HG02970 (cell line): ENCODE results near the gene EPHA2.

Source experiments
- ATAC-seq: cut with Tn5 transposase; IDR thresholded peaks from one replicate; pipeline ENCODE4 v1.9.1; 2021; ENCODE audit warnings: mild to moderate bottlenecking, moderate library complexity, moderate number of reproducible peaks; ENCODE audit not compliant: unreplicated experiment, low FRiP score

Gene EPHA2

DNA sequence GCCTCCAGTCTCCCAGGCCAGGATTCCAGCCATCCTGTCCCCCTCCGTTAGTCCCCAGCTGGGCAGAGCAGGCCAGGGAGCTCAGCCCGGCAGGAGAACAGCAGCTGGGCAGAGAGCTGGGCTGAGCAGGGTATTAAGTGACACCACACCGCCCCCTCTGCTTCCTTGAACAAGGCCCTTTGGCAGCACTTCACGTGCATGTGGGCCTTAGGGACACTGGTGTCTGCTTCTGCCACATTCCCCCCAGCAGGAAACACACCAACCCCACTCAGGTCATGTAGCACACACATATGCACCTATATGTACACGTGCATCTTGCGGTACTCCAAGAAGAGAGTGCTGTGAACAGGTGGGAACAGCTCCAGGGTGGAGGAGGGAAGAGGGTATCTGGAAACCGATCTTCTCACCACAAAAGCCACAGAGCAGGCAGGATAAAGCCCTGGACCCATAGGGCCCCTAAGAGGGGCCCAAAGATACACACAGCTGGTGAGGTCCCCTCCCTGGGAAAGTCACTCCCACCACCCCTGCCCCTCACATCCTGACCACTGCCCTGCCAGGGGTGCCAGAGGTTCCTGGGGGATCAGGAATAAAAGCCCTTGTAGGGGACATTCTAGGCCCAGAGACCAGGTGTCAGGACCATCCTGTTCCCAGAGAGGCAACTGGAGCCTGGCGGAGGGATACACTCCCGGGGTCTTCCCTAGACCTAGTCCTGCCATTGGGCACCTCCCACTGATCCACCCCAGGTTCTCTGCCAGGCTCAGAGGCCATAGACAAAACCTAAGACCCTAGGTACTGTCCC, 4.5 kb downstream of the EPHA2 start:
- ATAC-seq, result no peak

GRCh38 chr1:16150508-16150907, 5.4 kb downstream of the EPHA2 start:
- no peak for ATAC-seq

- no peak for ATAC-seq
These were observed 6.0 kb downstream of the EPHA2 start for GRCh38 chr1:16149702-16150488.

- no peak for ATAC-seq
These were observed 6.7 kb downstream of the EPHA2 start for GRCh38 chr1:16149146-16149545.

DNA sequence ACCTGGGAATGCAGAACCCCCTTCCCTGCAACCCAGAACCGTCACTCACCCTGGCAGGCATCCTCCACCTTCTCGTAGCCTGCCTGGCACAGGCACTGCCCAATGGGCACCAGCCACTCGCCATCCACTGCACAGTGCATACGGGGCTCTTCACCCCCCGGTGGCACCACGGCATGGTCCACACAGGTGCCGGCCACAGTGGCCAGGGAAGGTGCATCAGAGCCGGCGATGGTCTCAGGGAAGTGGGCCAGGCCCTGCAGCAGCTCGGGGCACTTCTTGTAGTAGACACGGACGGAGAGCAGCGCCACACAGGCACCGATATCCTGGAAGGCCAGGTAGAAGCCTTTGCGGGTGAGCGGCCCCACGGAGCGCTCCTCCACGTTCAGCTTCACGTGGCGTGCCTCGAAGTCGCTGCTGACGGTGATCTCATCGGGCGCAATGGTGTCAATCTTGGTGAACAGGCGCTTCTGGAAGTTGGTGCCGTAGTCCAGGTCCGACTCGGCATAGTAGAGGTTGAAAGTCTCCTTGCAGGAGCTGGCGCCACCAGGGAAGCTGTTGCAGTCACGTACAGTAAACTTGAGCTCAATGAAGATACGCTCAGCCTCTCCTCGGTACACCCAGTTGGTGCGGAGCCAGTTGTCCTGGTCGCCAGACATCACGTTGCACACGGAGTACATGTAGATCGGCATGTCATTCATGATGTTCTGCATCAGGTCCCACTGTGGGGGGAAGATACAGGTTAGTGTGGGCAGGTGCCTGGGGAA, 7.4 kb downstream of the EPHA2 start:
- ATAC-seq, result no peak

GRCh38 chr1:16147156-16147926, 8.5 kb downstream of the EPHA2 start:
- no peak for ATAC-seq

DNA sequence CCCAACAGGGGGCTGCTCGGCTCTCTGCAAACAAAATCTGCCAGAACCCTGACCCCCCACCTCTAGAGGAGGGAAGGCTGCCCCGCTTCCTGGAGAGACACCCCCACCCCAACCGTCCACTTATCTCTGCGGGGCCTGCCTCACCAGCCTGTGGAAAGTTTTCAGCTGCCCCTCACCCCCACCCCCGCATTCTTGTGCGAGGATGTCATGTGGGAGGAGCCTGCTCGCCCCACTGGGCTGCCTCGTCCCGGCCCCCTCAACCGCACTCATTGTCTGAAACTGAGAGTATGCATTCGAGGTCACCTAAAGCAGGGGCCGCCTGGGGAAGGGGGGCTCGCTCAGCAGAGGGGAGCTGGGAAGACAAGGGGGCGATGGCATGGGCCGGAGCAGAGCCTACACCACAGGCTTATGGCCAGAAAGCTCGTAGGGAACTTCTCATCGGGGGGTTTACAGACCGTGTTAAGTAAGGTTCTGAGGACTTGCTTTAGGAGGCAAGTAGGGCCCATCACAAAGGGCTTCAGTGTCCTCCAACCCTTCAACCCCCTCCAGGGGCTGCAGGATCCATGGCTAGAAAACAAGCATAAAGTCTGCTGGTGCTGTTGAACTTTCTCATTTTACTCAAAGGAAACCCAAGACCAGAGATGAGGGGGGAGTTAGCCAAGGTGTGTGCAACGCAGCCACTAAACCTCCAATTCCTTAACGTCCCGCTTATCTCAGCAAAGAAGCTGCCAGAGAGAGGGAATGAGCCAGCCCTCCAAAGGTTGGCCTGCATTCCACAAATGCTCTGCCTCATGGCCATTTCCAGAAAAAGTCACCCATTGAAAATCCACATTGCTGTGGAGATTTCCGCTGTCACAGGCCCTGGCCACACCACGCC, 9.4 kb downstream of the EPHA2 start:
- no peak for ATAC-seq

GRCh38 chr1:16145662-16146278, 10.1 kb downstream of the EPHA2 start:
- no peak for ATAC-seq

DNA sequence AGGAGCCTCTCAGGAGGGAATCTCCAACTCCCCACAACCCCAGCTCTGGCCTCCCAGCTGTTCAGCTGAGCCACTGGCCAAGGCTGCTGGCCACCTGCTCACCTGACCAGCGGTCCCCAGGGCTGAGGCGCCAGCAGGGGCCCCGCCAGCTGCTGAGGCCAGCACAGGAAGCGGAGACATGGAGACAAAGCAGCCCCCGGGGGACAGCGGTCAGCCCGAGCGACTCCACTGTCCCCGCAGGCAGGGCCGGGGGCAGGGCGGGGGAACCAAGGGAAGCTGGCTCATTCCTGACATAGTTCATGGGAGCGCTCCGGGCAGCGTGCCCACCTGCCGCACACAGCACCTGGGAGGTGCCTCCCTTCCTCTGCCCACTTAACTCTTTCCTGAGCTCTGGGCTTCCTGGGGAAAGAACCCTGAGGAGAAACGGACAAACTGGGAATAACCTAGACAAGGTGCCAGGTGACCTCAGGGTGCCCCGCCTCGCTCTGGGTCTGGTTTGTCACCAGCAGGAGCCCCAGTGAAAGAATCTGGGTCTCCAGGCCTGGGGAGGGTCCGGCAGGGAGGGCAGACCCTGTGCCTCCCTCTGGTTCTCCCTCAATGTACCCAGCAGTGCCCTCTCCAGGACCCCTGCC, 10.7 kb downstream of the EPHA2 start:
- no peak for ATAC-seq

- ATAC-seq, result no peak
These were observed 11.4 kb downstream of the EPHA2 start for GRCh38 chr1:16144325-16145029.

DNA sequence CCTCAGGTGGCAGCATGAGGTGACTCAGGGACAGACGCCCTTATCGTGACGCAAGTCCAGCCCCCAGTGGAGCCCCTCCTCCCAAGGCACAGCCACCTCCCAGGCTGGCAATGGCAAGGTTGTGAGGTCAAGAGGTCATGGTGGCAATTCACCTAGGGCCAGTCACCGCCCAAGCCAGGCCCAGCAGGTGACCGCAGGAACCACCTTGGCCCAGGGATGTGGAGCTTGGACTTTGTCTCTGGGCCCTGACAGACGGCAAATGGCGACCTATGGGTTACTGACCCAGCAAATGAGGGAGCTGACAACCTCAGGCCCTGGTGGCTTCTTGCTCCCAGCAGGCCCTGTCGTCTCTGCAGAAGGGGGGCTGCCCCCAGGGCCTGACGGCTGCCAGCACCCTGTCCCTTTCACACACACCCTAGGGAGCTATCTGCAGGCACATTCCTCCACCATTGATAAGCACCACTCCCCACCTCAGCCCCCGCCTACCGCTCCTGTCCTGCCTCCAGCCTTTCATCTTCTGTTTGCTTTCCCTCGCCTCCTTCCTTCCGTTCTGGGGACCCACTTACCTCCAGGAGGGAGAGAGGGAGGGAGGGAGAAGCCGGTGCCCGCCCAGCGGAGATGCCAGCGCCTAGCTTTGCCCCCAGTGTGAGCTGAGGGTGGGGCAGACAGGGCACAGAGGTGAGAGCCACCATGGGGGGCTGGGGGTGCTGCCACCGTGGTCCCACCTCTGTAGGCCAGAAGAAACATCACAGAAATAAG, 12.1 kb downstream of the EPHA2 start:
- ATAC-seq, result no peak

DNA sequence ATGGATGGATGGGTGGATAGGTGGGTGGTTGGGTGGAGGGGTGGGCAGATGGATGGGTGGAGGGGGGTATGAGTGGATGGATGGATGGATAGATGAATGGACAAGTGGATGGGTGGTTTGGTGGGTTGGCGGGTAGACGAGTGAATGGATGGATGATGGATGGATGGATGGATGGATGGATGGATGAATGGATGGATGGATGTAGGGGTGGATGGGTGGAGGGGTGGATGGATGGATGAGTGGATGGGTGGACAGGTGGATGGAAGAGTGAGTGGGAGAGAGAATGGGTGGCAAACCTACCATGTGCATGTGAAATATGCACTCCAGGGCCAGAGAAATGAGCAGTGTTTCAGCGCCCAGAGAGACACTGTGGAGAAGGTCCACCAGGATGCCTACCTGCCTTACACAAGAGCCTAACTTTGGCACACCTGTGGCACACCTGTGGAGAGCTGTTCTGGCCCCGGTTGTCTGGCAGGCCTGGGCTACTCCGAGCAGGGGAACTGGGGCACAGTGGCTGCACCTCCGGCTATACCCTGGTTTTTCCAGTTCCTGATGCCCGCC, 12.8 kb downstream of the EPHA2 start:
- ATAC-seq, result no peak

GRCh38 chr1:16142383-16142995, 13.4 kb downstream of the EPHA2 start:
- no peak for ATAC-seq

DNA sequence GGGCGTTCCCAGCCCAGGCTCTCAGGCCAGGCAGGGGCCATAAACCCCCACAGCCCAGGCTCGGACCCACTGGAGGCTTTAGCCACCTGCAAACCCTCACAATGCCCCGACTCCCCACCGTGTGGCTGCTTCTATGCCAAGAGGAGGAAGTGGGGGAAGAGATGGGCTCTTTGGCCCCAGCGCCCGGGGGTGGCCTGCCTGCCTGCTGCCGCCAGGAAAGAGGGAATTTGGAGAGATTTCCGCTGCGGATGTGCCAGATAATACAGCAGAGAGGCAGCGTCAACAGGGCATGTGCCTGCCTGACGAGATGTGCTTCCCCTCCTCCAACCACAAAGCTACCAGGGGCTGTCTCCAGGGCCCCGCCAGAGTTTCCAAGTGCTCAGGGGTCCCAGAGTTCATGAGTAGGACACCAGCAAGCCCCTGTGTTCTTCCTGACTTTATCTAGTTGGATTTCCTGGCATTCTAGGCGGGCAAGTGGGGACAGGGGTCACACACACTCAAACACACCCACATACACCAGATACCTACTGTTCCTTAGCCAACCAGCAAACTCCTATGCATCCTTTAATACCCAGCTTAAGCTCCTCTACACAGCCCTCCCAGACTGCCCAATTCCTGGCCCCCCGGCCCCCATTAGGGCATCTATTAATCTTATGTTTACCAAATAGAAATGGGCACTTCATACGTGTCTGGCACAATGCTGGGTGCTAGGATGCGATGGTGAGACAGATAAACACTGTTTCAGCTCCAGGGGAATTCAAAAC, 14.1 kb downstream of the EPHA2 start:
- no peak for ATAC-seq

DNA sequence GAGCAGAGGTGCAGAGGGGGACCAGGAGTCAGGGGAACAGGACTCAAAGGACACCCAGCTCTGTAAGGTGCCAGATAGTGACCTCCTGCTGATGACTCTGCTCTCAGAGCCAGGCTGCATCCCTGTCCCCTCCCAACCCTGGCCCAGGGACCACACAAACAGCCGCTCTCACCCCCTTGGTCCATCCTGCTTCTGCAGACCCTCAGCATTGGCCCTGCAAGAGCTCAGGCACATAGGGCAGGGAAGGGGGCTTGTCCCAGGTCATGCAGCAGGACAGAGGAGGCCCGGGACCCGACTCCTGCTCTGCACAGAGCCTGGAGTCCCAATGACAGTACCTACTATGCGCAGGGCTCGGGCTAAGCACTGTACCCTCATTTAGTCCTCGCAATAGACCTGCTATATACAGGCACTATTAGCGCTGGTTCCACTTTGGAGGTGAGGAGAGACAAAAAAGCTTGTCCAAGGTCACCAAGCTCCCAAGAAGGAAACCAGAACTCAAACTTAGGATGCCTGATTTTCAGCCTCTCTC, 15.7 kb downstream of the EPHA2 start:
- no peak for ATAC-seq
